ENCODE data around the gene INTS14. TPM values are rescaled to one million over a fixed set of nuclear protein-coding genes. Genes with fewer than 3 reads are reported as not detected.
"Not testable (repeated sequence)": the region's sequence is repeated elsewhere in the genome, so short reads cannot be mapped to it uniquely, and the experiment has no call there.

INTS14 gene
- total and polyA plus RNA-seq, 5 donors from 2014 or later: 22.7 to 40.6 (median 30.5) TPM

GRCh38 chr15:65558336-65558735 lies 52.6 kb downstream of the INTS14 start:
- peaks cover 58% of the 10 kb centered on the region for H3K36me3 Mint-ChIP-seq
- H3K4me1 Mint-ChIP-seq: peaks cover 0 to 10% (median under 1%) of the 10 kb centered on the region in 4 donors
- no peak overlapping the region for H3K4me3 Mint-ChIP-seq
- H3K27ac Mint-ChIP-seq: no peak overlapping the region
- Histone ChIP-seq H3K9me3 (ENCODE audit: control insufficient read depth in 2 of 2, low read length in 2 of 2) (no peaks in the 10 kb centered on the region), H3K4me3 (ENCODE audit: low read depth, low read length) (no peak overlapping the region), H3K27ac (ENCODE audit: insufficient read depth, low read length, poor library complexity, severe bottlenecking) (no peak overlapping the region), H3K36me3 (ENCODE audit: control insufficient read depth, insufficient read depth, low read length) (peaks cover 35% of the 10 kb centered on the region), H3K27me3 (ENCODE audit: control insufficient read depth, insufficient read depth, low read length) (no peaks in the 10 kb centered on the region), H3K4me1 (ENCODE audit: control insufficient read depth, insufficient read depth, low read length, poor library complexity, severe bottlenecking) (no peaks in the 10 kb centered on the region)
- no peak for DNase-seq
- H3K27me3 Mint-ChIP-seq: no peaks in the 10 kb centered on the region
- no peak for ATAC-seq (ENCODE audit: low read depth in 2 of 2)
- no peaks in the 10 kb centered on the region for H3K9me3 Mint-ChIP-seq

- Histone ChIP-seq H3K4me3 (ENCODE audit: low read depth, low read length) (no peak overlapping the region), H3K27me3 (ENCODE audit: control insufficient read depth, insufficient read depth, low read length) (no peaks in the 10 kb centered on the region), H3K4me1 (ENCODE audit: control insufficient read depth, insufficient read depth, low read length, poor library complexity, severe bottlenecking) (no peaks in the 10 kb centered on the region), H3K9me3 (ENCODE audit: control insufficient read depth in 2 of 2, low read length in 2 of 2) (no peaks in the 10 kb centered on the region), H3K27ac (ENCODE audit: insufficient read depth, low read length, poor library complexity, severe bottlenecking) (no peak overlapping the region), H3K36me3 (ENCODE audit: control insufficient read depth, insufficient read depth, low read length) (peaks cover 30% of the 10 kb centered on the region)
- peaks cover 57% of the 10 kb centered on the region for H3K36me3 Mint-ChIP-seq
- DNase-seq (no peak), ATAC-seq (ENCODE audit: low read depth in 2 of 2) (no peak)
- H3K27me3 Mint-ChIP-seq: no peaks in the 10 kb centered on the region
- H3K4me1 Mint-ChIP-seq: peaks cover 0 to 10% (median under 1%) of the 10 kb centered on the region in 4 donors
- H3K9me3 Mint-ChIP-seq: peaks cover 0 to 2% (median 0%) of the 10 kb centered on the region in 7 donors
- H3K27ac Mint-ChIP-seq: no peak overlapping the region
- no peak overlapping the region for H3K4me3 Mint-ChIP-seq
These were observed 54.3 kb downstream of the INTS14 start for GRCh38 chr15:65556622-65557021.

- peaks cover 13 to 22% (median 15%) of the 10 kb centered on the region in 4 donors for H3K4me1 Mint-ChIP-seq
- peaks cover 23% of the 10 kb centered on the region for H3K36me3 ChIP-seq (ENCODE audit: control insufficient read depth, insufficient read depth, low read length)
- no peak overlapping the region for H3K27ac ChIP-seq (ENCODE audit: insufficient read depth, low read length, poor library complexity, severe bottlenecking)
- no peaks in the 10 kb centered on the region for H3K9me3 ChIP-seq (ENCODE audit: control insufficient read depth in 2 of 2, low read length in 2 of 2)
- ATAC-seq (ENCODE audit: low read depth in 2 of 2) (no peak), DNase-seq (no peak)
- no peaks in the 10 kb centered on the region for H3K27me3 Mint-ChIP-seq
- no peaks in the 10 kb centered on the region for H3K4me1 ChIP-seq (ENCODE audit: control insufficient read depth, insufficient read depth, low read length, poor library complexity, severe bottlenecking)
- no peak overlapping the region for H3K4me3 ChIP-seq (ENCODE audit: low read depth, low read length)
- peaks cover 44% of the 10 kb centered on the region for H3K36me3 Mint-ChIP-seq
- H3K4me3 Mint-ChIP-seq: no peak overlapping the region
- no peak overlapping the region for H3K27ac Mint-ChIP-seq
- H3K9me3 Mint-ChIP-seq: peaks cover 0 to 2% (median 0%) of the 10 kb centered on the region in 7 donors
- H3K27me3 ChIP-seq (ENCODE audit: control insufficient read depth, insufficient read depth, low read length): no peaks in the 10 kb centered on the region
These were observed 57.2 kb downstream of the INTS14 start for GRCh38 chr15:65553691-65554090.

GRCh38 chr15:65552851-65553250 lies 58.1 kb downstream of the INTS14 start:
- Mint-ChIP-seq H3K36me3 (peaks cover 42% of the 10 kb centered on the region), H3K4me1 (peaks cover 14 to 23% (median 15%) of the 10 kb centered on the region in 4 donors)
- H3K9me3 ChIP-seq (ENCODE audit: control insufficient read depth in 2 of 2, low read length in 2 of 2); H3K4me3 Mint-ChIP-seq; H3K27ac ChIP-seq (ENCODE audit: insufficient read depth, low read length, poor library complexity, severe bottlenecking); H3K27me3 Mint-ChIP-seq; H3K27me3 ChIP-seq (ENCODE audit: control insufficient read depth, insufficient read depth, low read length); H3K4me1 ChIP-seq (ENCODE audit: control insufficient read depth, insufficient read depth, low read length, poor library complexity, severe bottlenecking); ATAC-seq (ENCODE audit: low read depth in 2 of 2); DNase-seq; H3K4me3 ChIP-seq (ENCODE audit: low read depth, low read length); H3K27ac Mint-ChIP-seq; H3K9me3 Mint-ChIP-seq: not testable (repeated sequence)
- H3K36me3 ChIP-seq (ENCODE audit: control insufficient read depth, insufficient read depth, low read length): peaks cover 17% of the 10 kb centered on the region

GRCh38 chr15:65551183-65551582 lies 59.7 kb downstream of the INTS14 start:
- Histone ChIP-seq H3K27me3 (ENCODE audit: control insufficient read depth, insufficient read depth, low read length) (no peaks in the 10 kb centered on the region), H3K36me3 (ENCODE audit: control insufficient read depth, insufficient read depth, low read length) (peaks cover 9% of the 10 kb centered on the region), H3K27ac (ENCODE audit: insufficient read depth, low read length, poor library complexity, severe bottlenecking) (no peak overlapping the region), H3K4me3 (ENCODE audit: low read depth, low read length) (no peak overlapping the region), H3K4me1 (ENCODE audit: control insufficient read depth, insufficient read depth, low read length, poor library complexity, severe bottlenecking) (no peaks in the 10 kb centered on the region), H3K9me3 (ENCODE audit: control insufficient read depth in 2 of 2, low read length in 2 of 2) (no peaks in the 10 kb centered on the region)
- H3K27ac Mint-ChIP-seq: peak overlapping the region; percentile 6 to 18 (median 8)
- H3K4me1 Mint-ChIP-seq: peaks cover 19 to 29% (median 22%) of the 10 kb centered on the region in 4 donors
- peaks cover 0 to 2% (median 0%) of the 10 kb centered on the region in 7 donors for H3K9me3 Mint-ChIP-seq
- DNase-seq (no peak), ATAC-seq (ENCODE audit: low read depth in 2 of 2) (no peak)
- no peaks in the 10 kb centered on the region for H3K27me3 Mint-ChIP-seq
- no peak overlapping the region for H3K4me3 Mint-ChIP-seq
- peaks cover 35% of the 10 kb centered on the region for H3K36me3 Mint-ChIP-seq

GRCh38 chr15:65550681-65551098 lies 60.2 kb downstream of the INTS14 start:
- Histone ChIP-seq H3K4me1 (ENCODE audit: control insufficient read depth, insufficient read depth, low read length, poor library complexity, severe bottlenecking) (no peaks in the 10 kb centered on the region), H3K27me3 (ENCODE audit: control insufficient read depth, insufficient read depth, low read length) (no peaks in the 10 kb centered on the region), H3K9me3 (ENCODE audit: control insufficient read depth in 2 of 2, low read length in 2 of 2) (no peaks in the 10 kb centered on the region), H3K27ac (ENCODE audit: insufficient read depth, low read length, poor library complexity, severe bottlenecking) (no peak overlapping the region), H3K36me3 (ENCODE audit: control insufficient read depth, insufficient read depth, low read length) (peaks cover 8% of the 10 kb centered on the region), H3K4me3 (ENCODE audit: low read depth, low read length) (no peak overlapping the region)
- Mint-ChIP-seq H3K36me3 (peaks cover 33% of the 10 kb centered on the region), H3K4me1 (peaks cover 20 to 34% (median 25%) of the 10 kb centered on the region in 4 donors), H3K27ac (peak overlapping the region in 2 of 3 donors; percentile 6 to 8), H3K27me3 (no peaks in the 10 kb centered on the region), H3K4me3 (no peak overlapping the region), H3K9me3 (peaks cover 0 to 2% (median 0%) of the 10 kb centered on the region in 7 donors)
- DNase-seq: no peak
- ATAC-seq (ENCODE audit: low read depth in 2 of 2): no peak

- not testable (repeated sequence) for H3K27me3 Mint-ChIP-seq; ATAC-seq (ENCODE audit: low read depth in 2 of 2); H3K36me3 ChIP-seq (ENCODE audit: control insufficient read depth, insufficient read depth, low read length); H3K4me3 ChIP-seq (ENCODE audit: low read depth, low read length); DNase-seq; H3K9me3 Mint-ChIP-seq; H3K4me3 Mint-ChIP-seq; H3K27ac ChIP-seq (ENCODE audit: insufficient read depth, low read length, poor library complexity, severe bottlenecking); H3K9me3 ChIP-seq (ENCODE audit: control insufficient read depth in 2 of 2, low read length in 2 of 2); H3K27me3 ChIP-seq (ENCODE audit: control insufficient read depth, insufficient read depth, low read length); H3K4me1 ChIP-seq (ENCODE audit: control insufficient read depth, insufficient read depth, low read length, poor library complexity, severe bottlenecking)
- Mint-ChIP-seq H3K27ac (peak overlapping the region in 1 of 3 donors; percentile 61), H3K4me1 (peaks cover 21 to 30% (median 25%) of the 10 kb centered on the region in 4 donors), H3K36me3 (peaks cover 22% of the 10 kb centered on the region)
These were observed 61.6 kb downstream of the INTS14 start for GRCh38 chr15:65549288-65549687.

- no peaks in the 10 kb centered on the region for H3K9me3 ChIP-seq (ENCODE audit: control insufficient read depth in 2 of 2, low read length in 2 of 2)
- H3K9me3 Mint-ChIP-seq: peaks cover 0 to 1% (median 0%) of the 10 kb centered on the region in 7 donors
- ATAC-seq (ENCODE audit: low read depth in 2 of 2) (no peak), DNase-seq (no peak)
- H3K36me3 ChIP-seq (ENCODE audit: control insufficient read depth, insufficient read depth, low read length): no peaks in the 10 kb centered on the region
- no peak overlapping the region for H3K4me3 Mint-ChIP-seq
- H3K4me1 Mint-ChIP-seq: peaks cover 24 to 36% (median 24%) of the 10 kb centered on the region in 4 donors
- peak overlapping the region in 1 of 3 donors; percentile 40 for H3K27ac Mint-ChIP-seq
- H3K27me3 ChIP-seq (ENCODE audit: control insufficient read depth, insufficient read depth, low read length): no peaks in the 10 kb centered on the region
- no peak overlapping the region for H3K27ac ChIP-seq (ENCODE audit: insufficient read depth, low read length, poor library complexity, severe bottlenecking)
- no peak overlapping the region for H3K4me3 ChIP-seq (ENCODE audit: low read depth, low read length)
- H3K36me3 Mint-ChIP-seq: peaks cover 9% of the 10 kb centered on the region
- no peaks in the 10 kb centered on the region for H3K4me1 ChIP-seq (ENCODE audit: control insufficient read depth, insufficient read depth, low read length, poor library complexity, severe bottlenecking)
- no peaks in the 10 kb centered on the region for H3K27me3 Mint-ChIP-seq
These were observed 63.1 kb downstream of the INTS14 start for GRCh38 chr15:65547841-65548240.
